A549 (cell line): ENCODE data around the gene LRGUK.

Experiments used
- HOXA7 ChIP-seq: fragments of 250-450 bp; sonication (Bioruptor Pico); IDR thresholded peaks from 2 replicates; pipeline ENCODE4 v1.5.0; 2020; ENCODE audit warnings: mild to moderate bottlenecking, moderate library complexity
- JUN ChIP-seq, 2 experiments: fragments of >200 bp; sonication (Bioruptor Twin); formaldehyde crosslinking; IDR thresholded peaks; 2 replicates in 1 of 2; 3 replicates in 1 of 2; pipeline ENCODE4 v1.6.1; 2016 to 2017
- MAX ChIP-seq: IDR thresholded peaks from 2 replicates; pipeline ENCODE4 v1.6.1; 2012
- MYC ChIP-seq: IDR thresholded peaks from 2 replicates; pipeline ENCODE4 v1.6.1; 2012; ENCODE audit warnings: mild to moderate bottlenecking, inconsistent platforms, low read length, improper control_type of control experiment, borderline replicate concordance
- POLR2A ChIP-seq: IDR thresholded peaks from 2 replicates; pipeline ENCODE4 v1.6.1; 2012; ENCODE audit warnings: mild to moderate bottlenecking, low read length
- TF ChIP-seq, protein P1 (sequence below): fragments of >200 bp; sonication (Bioruptor Twin); formaldehyde crosslinking; IDR thresholded peaks from 3 replicates; pipeline ENCODE4 v1.5.1; 2016

- TF ChIP-seq JUN (IDR thresholded peaks at IDR 0.05) (no peak), MAX (no peak), MYC (no peak), POLR2A (no peak), HOXA7 (no peak)
- TF ChIP-seq, protein P1, sequence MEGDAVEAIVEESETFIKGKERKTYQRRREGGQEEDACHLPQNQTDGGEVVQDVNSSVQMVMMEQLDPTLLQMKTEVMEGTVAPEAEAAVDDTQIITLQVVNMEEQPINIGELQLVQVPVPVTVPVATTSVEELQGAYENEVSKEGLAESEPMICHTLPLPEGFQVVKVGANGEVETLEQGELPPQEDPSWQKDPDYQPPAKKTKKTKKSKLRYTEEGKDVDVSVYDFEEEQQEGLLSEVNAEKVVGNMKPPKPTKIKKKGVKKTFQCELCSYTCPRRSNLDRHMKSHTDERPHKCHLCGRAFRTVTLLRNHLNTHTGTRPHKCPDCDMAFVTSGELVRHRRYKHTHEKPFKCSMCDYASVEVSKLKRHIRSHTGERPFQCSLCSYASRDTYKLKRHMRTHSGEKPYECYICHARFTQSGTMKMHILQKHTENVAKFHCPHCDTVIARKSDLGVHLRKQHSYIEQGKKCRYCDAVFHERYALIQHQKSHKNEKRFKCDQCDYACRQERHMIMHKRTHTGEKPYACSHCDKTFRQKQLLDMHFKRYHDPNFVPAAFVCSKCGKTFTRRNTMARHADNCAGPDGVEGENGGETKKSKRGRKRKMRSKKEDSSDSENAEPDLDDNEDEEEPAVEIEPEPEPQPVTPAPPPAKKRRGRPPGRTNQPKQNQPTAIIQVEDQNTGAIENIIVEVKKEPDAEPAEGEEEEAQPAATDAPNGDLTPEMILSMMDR, result no peak
Measured at GRCh38 chr7:134175334-134176036, 48.3 kb downstream of the LRGUK start.
